ENCODE measurements around the gene ANAPC15. TPM values are rescaled to one million over a fixed set of nuclear protein-coding genes. Genes with fewer than 3 reads are reported as not detected.

ANAPC15 gene
- total and polyA plus RNA-seq, 9 of the 15 experiments (the other 6 are each of a cell fraction or from before 2014, with no cell fraction given), result 53.0 to 254 (median 75.7) TPM

- TF ChIP-seq SNRNP70 (optimal IDR thresholded peaks at IDR 0.05; ENCODE audit: low read depth, low read length) (no peak), CBX1 (IDR thresholded peaks at IDR 0.05; ENCODE audit: low read depth) (peak; percentile 82; the same call in 1 of the 2 replicates), HMG20A (CRISPR knock-in tag; conservative IDR thresholded peaks at IDR 0.05) (no peak), POU5F1 (IDR thresholded peaks at IDR 0.05; ENCODE audit: borderline replicate concordance, low read depth, low read length, partially characterized antibody) (no peak), NR4A1 (CRISPR knock-in tag; IDR thresholded peaks at IDR 0.05) (no peak), NR4A1 (tag; IDR thresholded peaks at IDR 0.05) (no peak), ZNF146 (CRISPR knock-in tag; IDR thresholded peaks at IDR 0.05; ENCODE audit: unreplicated experiment) (no peak), POLR2B (IDR thresholded peaks at IDR 0.05; ENCODE audit: low read depth, partially characterized antibody) (no peak), ATF2 (CRISPR knock-in tag; IDR thresholded peaks at IDR 0.05) (no peak), FOSL1 (tag; conservative IDR thresholded peaks at IDR 0.05) (peak; percentile 61; the same call in 1 of the 2 replicates), HLTF (IDR thresholded peaks at IDR 0.05) (no peak), ADNP (tag; IDR thresholded peaks at IDR 0.05) (peak; percentile 97), ZNF584 (CRISPR knock-in tag; IDR thresholded peaks at IDR 0.05; ENCODE audit: low read depth) (no peak), PRMT5 (CRISPR knock-in tag; IDR thresholded peaks at IDR 0.05) (no peak), NKRF (IDR thresholded peaks at IDR 0.05; ENCODE audit: borderline replicate concordance) (peak; percentile 51; the same call in 1 of the 2 replicates), PPARD (CRISPR knock-in tag; IDR thresholded peaks at IDR 0.05) (no peak), PATZ1 (CRISPR knock-in tag; IDR thresholded peaks at IDR 0.05; ENCODE audit: borderline replicate concordance) (no peak), E2F6 (IDR thresholded peaks at IDR 0.05; ENCODE audit: borderline replicate concordance in 1 of 2, extremely low read depth in 1 of 2, insufficient read depth in 1 of 2, insufficient read length in 1 of 2, low read depth in 1 of 2, low read length in 1 of 2, poor library complexity in 1 of 2, severe bottlenecking in 1 of 2) (peak in 1 of 2 experiments; percentile 30), PTBP1 (IDR thresholded peaks at IDR 0.05; ENCODE audit: low read depth, low read length) (peak; percentile 81; the same call in 1 of the 2 replicates)
Measured at GRCh38 chr11:72111300-72112142, 974 bp downstream of the ANAPC15 start (continued).
